Measurements from ENCODE around the gene LHPP.

GRCh38 chr10:124425227-124425962 lies 36.2 kb upstream of the LHPP start:
- no peak for TF ChIP-seq ZFP69B (tag by site-specific recombination; IDR thresholded peaks at IDR 0.05)
- TF ChIP-seq CTCF (tag by site-specific recombination; IDR thresholded peaks at IDR 0.05), result no peak
- TF ChIP-seq ZNF138 (tag by site-specific recombination; IDR thresholded peaks at IDR 0.05; ENCODE audit: borderline replicate concordance), result no peak
- no peak for TF ChIP-seq ZNF510 (tag by site-specific recombination; IDR thresholded peaks at IDR 0.05; ENCODE audit: insufficient replicate concordance)
